Adrenal gland (tissue), 5 donors: Measurements from ENCODE around the gene TMEM19.

ENCODE experiments used
- CTCF ChIP-seq, 6 experiments: fragments of 450-650 bp in 4 of 6; fragments of 200-600 bp in 2 of 6; sonication (generic) in 1 of 6; IDR thresholded peaks; 1 replicate in 5 of 6; 2 replicates in 1 of 6; pipeline versions ENCODE4 v1.5.1 to v1.8.0; 2016 to 2021; ENCODE audit warnings: antibody characterized with exemption in 6 of 6, mild to moderate bottlenecking in 2 of 6, moderate library complexity in 1 of 6
- POLR2A ChIP-seq, 2 donors: fragments of 450-650 bp; IDR thresholded peaks; one replicate each; pipeline ENCODE4 v1.6.1; 2017; ENCODE audit warnings: antibody characterized with exemption in 2 of 2, mild to moderate bottlenecking in 2 of 2, moderate library complexity in 1 of 2
- donor health status: DM: no; HTN: no; CAD: no.

GRCh38 chr12:71683633-71684032, 2.2 kb upstream of the TMEM19 start:
- no peak for TF ChIP-seq CTCF (IDR thresholded peaks at IDR 0.05)
- TF ChIP-seq POLR2A (IDR thresholded peaks at IDR 0.05) = no peak
